IMR-90 (cell line): Measurements from ENCODE around the gene LRRC56. TPM values are rescaled to one million over a fixed set of nuclear protein-coding genes. Genes with fewer than 3 reads are reported as not detected.

Experiments used
- ATAC-seq: fragments of 200-7000 bp; cut with Tn5 transposase; 2 replicates; pipeline ENCODE4 v1.9.1; 2020; ENCODE audit warnings: low read depth, mild to moderate bottlenecking, moderate library complexity
- BruUV-seq: library from RNA; stranded (reverse); fragments of 400-500 nt; replicated peaks from 2 replicates; lab custom pipeline; 2021; lab: Mats Ljungman, UMichigan
- CTCF ChIA-PET: fragments of 300-600 bp; formaldehyde crosslinking; extraction: SDS; loops from one replicate; lab custom pipeline; 2021; ENCODE audit warnings: antibody characterized with exemption; lab: Yijun Ruan, JAX
- POLR2A ChIA-PET: fragments of 300-600 bp; sonication (Branson Sonifier 250); formaldehyde crosslinking; loops from one replicate; lab custom pipeline; 2022; ENCODE audit warnings: antibody characterized with exemption; ENCODE audit not compliant: unreplicated experiment; lab: Charles Lee
- DNase-seq: peaks from one replicate; pipeline ENCODE4 v3.0.0; 2013
- H2AFZ ChIP-seq: replicated peaks from 2 replicates; pipeline ENCODE3; 2013; ENCODE audit warnings: low read length, mild to moderate bottlenecking; ENCODE audit not compliant: poor library complexity
- H2AK5ac ChIP-seq: 2 replicates; pipeline ENCODE4 v1.6.1; 2013; ENCODE audit warnings: low read depth, low read length, inconsistent platforms
- H2AK9ac ChIP-seq: replicated peaks from 2 replicates; pipeline ENCODE3; 2013; ENCODE audit warnings: mild to moderate bottlenecking, low read depth, low read length, moderate library complexity; ENCODE audit not compliant: poor library complexity
- H2BK120ac ChIP-seq: 2 replicates; pipeline ENCODE4 v1.6.1; 2013; ENCODE audit warnings: low read depth, low read length, inconsistent platforms
- H2BK15ac ChIP-seq: 3 replicates; pipeline ENCODE4 v1.6.1; 2013; ENCODE audit warnings: low read depth, low read length, inconsistent platforms
- H2BK20ac ChIP-seq: 2 replicates; pipeline ENCODE4 v1.6.1; 2013; ENCODE audit warnings: low read depth, mild to moderate bottlenecking, inconsistent platforms, low read length, moderate library complexity
- H2BK5ac ChIP-seq: 2 replicates; pipeline ENCODE4 v1.6.1; 2013; ENCODE audit warnings: mild to moderate bottlenecking, low read depth, low read length, inconsistent platforms; ENCODE audit not compliant: poor library complexity, severe bottlenecking
- H3K14ac ChIP-seq: replicated peaks from 2 replicates; pipeline ENCODE4 v1.6.1; 2013; ENCODE audit warnings: low read depth, low read length, inconsistent platforms
- H3K18ac ChIP-seq: 2 replicates; pipeline ENCODE4 v1.6.1; 2013; ENCODE audit warnings: low read depth, low read length, control low read depth
- H3K23ac ChIP-seq: 2 replicates; pipeline ENCODE4 v1.6.1; 2013; ENCODE audit warnings: low read depth, low read length, inconsistent platforms
- H3K27ac ChIP-seq: 2 replicates; pipeline ENCODE4 v1.5.1; 2013; ENCODE audit warnings: mild to moderate bottlenecking, control low read depth, low read length; ENCODE audit not compliant: insufficient read depth
- H3K27me3 ChIP-seq: 2 replicates; pipeline ENCODE4 v1.6.1; 2013; ENCODE audit warnings: low read length; ENCODE audit not compliant: control insufficient read depth, insufficient read depth
- H3K36me3 ChIP-seq: 2 replicates; pipeline ENCODE4 v1.6.1; 2013; ENCODE audit warnings: low read length, mixed read lengths; ENCODE audit not compliant: control insufficient read depth, insufficient read depth
- H3K4ac ChIP-seq: 2 replicates; pipeline ENCODE4 v1.6.1; 2013; ENCODE audit warnings: low read depth, low read length, inconsistent platforms
- H3K4me1 ChIP-seq: 2 replicates; pipeline ENCODE4 v1.6.1; 2013; ENCODE audit warnings: low read length, mixed read lengths; ENCODE audit not compliant: control insufficient read depth, insufficient read depth
- H3K4me2 ChIP-seq: 2 replicates; pipeline ENCODE4 v1.6.1; 2013; ENCODE audit warnings: low read depth, mild to moderate bottlenecking, control low read depth, low read length, moderate library complexity
- H3K4me3 ChIP-seq: 2 replicates; pipeline ENCODE4 v1.5.1; 2013; ENCODE audit warnings: low read depth, mild to moderate bottlenecking, control low read depth, low read length, moderate library complexity; ENCODE audit not compliant: insufficient read depth
- H3K56ac ChIP-seq: 2 replicates; pipeline ENCODE4 v1.6.1; 2013; ENCODE audit warnings: low read length, inconsistent platforms; ENCODE audit not compliant: insufficient read depth; ENCODE audit errors: extremely low read depth
- H3K79me1 ChIP-seq, 2 experiments: 2 replicates each; pipeline ENCODE4 v1.6.1; 2013; ENCODE audit warnings: low read length in 2 of 2, inconsistent platforms in 1 of 2, low read depth in 1 of 2
- H3K9ac ChIP-seq: 2 replicates; pipeline ENCODE4 v1.6.1; 2013; ENCODE audit warnings: low read depth, low read length, control low read depth
- H3K9me1 ChIP-seq: 2 replicates; pipeline ENCODE4 v1.6.1; 2013; ENCODE audit warnings: low read length, inconsistent platforms; ENCODE audit not compliant: insufficient read depth
- H3K9me3 ChIP-seq: 2 replicates; pipeline ENCODE4 v1.6.1; 2013; ENCODE audit warnings: low read length; ENCODE audit not compliant: control insufficient read depth, insufficient read depth
- H4K20me1 ChIP-seq: 2 replicates; pipeline ENCODE4 v1.6.1; 2013; ENCODE audit warnings: low read length, inconsistent platforms; ENCODE audit not compliant: insufficient read depth
- H4K5ac ChIP-seq: 2 replicates; pipeline ENCODE4 v1.6.1; 2013; ENCODE audit warnings: mild to moderate bottlenecking, low read depth, low read length, control low read depth
- H4K8ac ChIP-seq, 2 experiments: 2 replicates each; pipeline ENCODE4 v1.6.1; 2013; ENCODE audit warnings: low read depth in 2 of 2, low read length in 2 of 2, control low read depth in 1 of 2, inconsistent platforms in 1 of 2
- H4K91ac ChIP-seq: 2 replicates; pipeline ENCODE4 v1.6.1; 2013; ENCODE audit warnings: low read depth, low read length, inconsistent platforms; ENCODE audit not compliant: insufficient read depth
- BHLHE40 ChIP-seq: fragments of 150-350 bp; IDR thresholded peaks from 2 replicates; pipeline ENCODE4 v1.6.1; 2016; ENCODE audit warnings: mild to moderate bottlenecking, low read depth, low read length
- CEBPB ChIP-seq: IDR thresholded peaks from 2 replicates; pipeline ENCODE4 v1.6.1; 2012; ENCODE audit warnings: low read depth, low read length, improper control_type of control experiment
- CHD1 ChIP-seq: IDR thresholded peaks from 2 replicates; pipeline ENCODE4 v1.6.1; 2012; ENCODE audit warnings: low read depth, low read length, improper control_type of control experiment
- ELK1 ChIP-seq: fragments of 150-350 bp; IDR thresholded peaks from 2 replicates; pipeline ENCODE4 v1.6.1; 2016; ENCODE audit warnings: low read depth, mild to moderate bottlenecking, low read length, moderate library complexity, borderline replicate concordance
- FOS ChIP-seq: fragments of 150-350 bp; IDR thresholded peaks from 2 replicates; pipeline ENCODE4 v1.6.1; 2016; ENCODE audit warnings: low read depth, low read length
- MAFK ChIP-seq: IDR thresholded peaks from 2 replicates; pipeline ENCODE4 v1.6.1; 2012; ENCODE audit warnings: low read depth, low read length, improper control_type of control experiment
- MAZ ChIP-seq: IDR thresholded peaks from 2 replicates; pipeline ENCODE4 v1.6.1; 2012; ENCODE audit warnings: low read depth, mild to moderate bottlenecking, low read length, improper control_type of control experiment, moderate library complexity, borderline replicate concordance
- MXI1 ChIP-seq: IDR thresholded peaks from 2 replicates; pipeline ENCODE4 v1.6.1; 2012; ENCODE audit warnings: low read depth, mild to moderate bottlenecking, low read length, moderate library complexity, borderline replicate concordance
- NFE2L2 ChIP-seq: fragments of 150-350 bp; IDR thresholded peaks from 2 replicates; pipeline ENCODE4 v1.6.1; 2016; ENCODE audit warnings: low read depth, mild to moderate bottlenecking, low read length
- POLR2A ChIP-seq: IDR thresholded peaks from 2 replicates; pipeline ENCODE4 v1.6.1; 2012; ENCODE audit warnings: mild to moderate bottlenecking, low read depth, low read length
- RAD21 ChIP-seq: IDR thresholded peaks from 2 replicates; pipeline ENCODE4 v1.6.1; 2012; ENCODE audit warnings: low read length, improper control_type of control experiment
- RCOR1 ChIP-seq: IDR thresholded peaks from 2 replicates; pipeline ENCODE4 v1.6.1; 2012; ENCODE audit warnings: mild to moderate bottlenecking, low read length, improper control_type of control experiment; ENCODE audit not compliant: insufficient replicate concordance
- RFX5 ChIP-seq: IDR thresholded peaks from 2 replicates; pipeline ENCODE4 v1.8.0; 2012; ENCODE audit warnings: low read depth, mild to moderate bottlenecking, low read length, moderate library complexity
- SMC3 ChIP-seq: fragments of 150-350 bp; IDR thresholded peaks from 2 replicates; pipeline ENCODE4 v1.6.1; 2016; ENCODE audit warnings: low read depth, mild to moderate bottlenecking, antibody characterized with exemption, low read length, moderate library complexity
- USF2 ChIP-seq: fragments of 150-350 bp; IDR thresholded peaks from 2 replicates; pipeline ENCODE4 v1.6.1; 2017; ENCODE audit warnings: mild to moderate bottlenecking, antibody characterized with exemption, low read length, low read depth
- WGBS, 2 experiments: methylation state at CpG; one replicate each; pipeline versions ENCODE4 v1.1.5 to v1.1.7; 2013; ENCODE audit warnings: missing lambda C conversion rate in 2 of 2; ENCODE audit not compliant: insufficient read length in 1 of 2; ENCODE audit errors: extremely low coverage in 2 of 2; 5-methylcytosine and 5-hydroxymethylcytosine counted together
- dilution Hi-C: fragments of 300-500 bp; cut with HindIII; formaldehyde crosslinking; loops from one replicate; pipeline ENCODE4 v1.14.3; 2018; ENCODE audit warnings: low sequenced_read_pairs; ENCODE audit not compliant: unreplicated experiment
- in situ Hi-C: fragments of 300-500 bp; cut with MboI; formaldehyde crosslinking; loops from 3 replicates; pipeline ENCODE4 v1.14.3; 2019; ENCODE audit warnings: low sequenced_read_pairs, inconsistent platforms, mixed read lengths
- intact Hi-C: fragments of 100-400 bp; cut with micrococcal nuclease; formaldehyde crosslinking; loops from 2 replicates; pipeline ENCODE4 v1.10.0; 2022
- polyA plus RNA-seq, 3 experiments: library from polyadenylated mRNA; depleted of rRNA; stranded (reverse); fragments of >200 nt; gene quantifications; 2 replicates each; pipeline ENCODE4 v1.2.3, GENCODE V29; 2012; ENCODE audit warnings: low replicate concordance in 1 of 3
- total RNA-seq: library from RNA; depleted of rRNA; stranded (reverse); fragments of >200 nt; gene quantifications from 2 replicates; pipeline ENCODE4 v1.2.3, GENCODE V29; 2012
- TF ChIP-seq, protein P1 (sequence below): conservative IDR thresholded peaks from 2 replicates; pipeline ENCODE4 v1.5.1; 2012; ENCODE audit warnings: mild to moderate bottlenecking, low read depth, low read length, improper control_type of control experiment

LRRC56 gene
- total and polyA plus RNA-seq, 2 of the 4 experiments (the other 2 are of a cell fraction): 0.36 to 1.3 TPM

- intact Hi-C loops (no loop called here), dilution Hi-C loops (no loop called here), in situ Hi-C loops (no loop called here)
- Histone ChIP-seq H3K4ac (peak overlapping the region; percentile 40; the same call in 1 of the 2 replicates), H3K36me3 (peaks cover 59% of the 10 kb centered on the region), H2BK15ac (no peak overlapping the region), H4K91ac (no peak overlapping the region), H2BK5ac (peak overlapping the region; percentile 48), H2BK20ac (no peak overlapping the region), H2AFZ (peak overlapping the region; percentile 57), H4K5ac (no peak overlapping the region), H3K4me1 (peaks cover 7% of the 10 kb centered on the region; the same call in 1 of the 2 replicates), H3K9me3 (no peaks in the 10 kb centered on the region), H3K14ac (no peak overlapping the region), H3K18ac (no peak overlapping the region), H3K27me3 (no peaks in the 10 kb centered on the region), H3K9ac (no peak overlapping the region), H3K4me3 (no peak overlapping the region), H3K4me2 (no peak overlapping the region), H2BK120ac (no peak overlapping the region), H2AK5ac (0 out of 2 replicates have a peak overlapping the region, but pooled peaks have one; percentile 21), H4K8ac (no peak overlapping the region), H4K20me1 (peaks cover 71% of the 10 kb centered on the region), H2AK9ac (no peak overlapping the region), H3K9me1 (peaks cover 12% of the 10 kb centered on the region; the same call in 1 of the 2 replicates), H3K23ac (no peak overlapping the region), H3K79me1 (peaks cover 37 to 72% of the 10 kb centered on the region in 2 experiments), H3K27ac (peak overlapping the region; percentile 44), H3K56ac (no peak overlapping the region)
- CTCF ChIA-PET: no interaction called here
- no TSS peak for BruUV-seq
- POLR2A ChIA-PET: no interaction called here
- ATAC-seq (peak; percentile 94), DNase-seq (peak; percentile 58)
- no CpG with 5 or more reads among the region's 6 CpGs for WGBS, 2 experiments
- no peak for TF ChIP-seq ELK1
- TF ChIP-seq SMC3: no peak
- TF ChIP-seq MAZ: peak; percentile 54
- 0 out of 2 replicates have a peak, but pooled peaks have one; percentile 34 for TF ChIP-seq FOS
- TF ChIP-seq BHLHE40: peak; percentile 64
- TF ChIP-seq RAD21: no peak
- TF ChIP-seq MXI1: no peak
- TF ChIP-seq CHD1: no peak
- TF ChIP-seq, protein P1, sequence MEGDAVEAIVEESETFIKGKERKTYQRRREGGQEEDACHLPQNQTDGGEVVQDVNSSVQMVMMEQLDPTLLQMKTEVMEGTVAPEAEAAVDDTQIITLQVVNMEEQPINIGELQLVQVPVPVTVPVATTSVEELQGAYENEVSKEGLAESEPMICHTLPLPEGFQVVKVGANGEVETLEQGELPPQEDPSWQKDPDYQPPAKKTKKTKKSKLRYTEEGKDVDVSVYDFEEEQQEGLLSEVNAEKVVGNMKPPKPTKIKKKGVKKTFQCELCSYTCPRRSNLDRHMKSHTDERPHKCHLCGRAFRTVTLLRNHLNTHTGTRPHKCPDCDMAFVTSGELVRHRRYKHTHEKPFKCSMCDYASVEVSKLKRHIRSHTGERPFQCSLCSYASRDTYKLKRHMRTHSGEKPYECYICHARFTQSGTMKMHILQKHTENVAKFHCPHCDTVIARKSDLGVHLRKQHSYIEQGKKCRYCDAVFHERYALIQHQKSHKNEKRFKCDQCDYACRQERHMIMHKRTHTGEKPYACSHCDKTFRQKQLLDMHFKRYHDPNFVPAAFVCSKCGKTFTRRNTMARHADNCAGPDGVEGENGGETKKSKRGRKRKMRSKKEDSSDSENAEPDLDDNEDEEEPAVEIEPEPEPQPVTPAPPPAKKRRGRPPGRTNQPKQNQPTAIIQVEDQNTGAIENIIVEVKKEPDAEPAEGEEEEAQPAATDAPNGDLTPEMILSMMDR: no peak
- TF ChIP-seq NFE2L2: no peak
- no peak for TF ChIP-seq USF2
- TF ChIP-seq POLR2A: no peak
- TF ChIP-seq CEBPB: peak; percentile 70
- TF ChIP-seq MAFK: no peak
- no peak for TF ChIP-seq RCOR1
- no peak for TF ChIP-seq RFX5
These were observed 50.7 kb downstream of the LRRC56 start for GRCh38 chr11:587978-588380.
